GM21786 (cell line): ENCODE data around the gene SCGB2A2.

ENCODE experiments used
- ATAC-seq: cut with Tn5 transposase; IDR thresholded peaks from one replicate; pipeline ENCODE4 v1.9.1; 2021; ENCODE audit not compliant: unreplicated experiment

The SCGB2A2 gene

GRCh38 chr11:62269654-62270278 lies at the start of gene SCGB2A2:
TSS of gene SCGB2A2 (plus strand) at chr11:62270158. CDS start at chr11:62270217, 59 bp downstream.
- ATAC-seq = no peak

- no peak for ATAC-seq
Observed at GRCh38 chr11:62221498-62221897, 48.5 kb upstream of the SCGB2A2 start.

GRCh38 chr11:62223095-62223494 lies 46.9 kb upstream of the SCGB2A2 start:
- no peak for ATAC-seq

GRCh38 chr11:62233730-62234129 lies 36.2 kb upstream of the SCGB2A2 start:
- no peak for ATAC-seq

GRCh38 chr11:62236187-62236586 lies 33.8 kb upstream of the SCGB2A2 start:
- ATAC-seq = no peak

GRCh38 chr11:62237499-62237898 lies 32.5 kb upstream of the SCGB2A2 start:
- no peak for ATAC-seq

- ATAC-seq = no peak
Observed at GRCh38 chr11:62238151-62238550, 31.8 kb upstream of the SCGB2A2 start.

GRCh38 chr11:62241095-62241494 lies 28.9 kb upstream of the SCGB2A2 start:
- no peak for ATAC-seq

- ATAC-seq = no peak
Observed at GRCh38 chr11:62242021-62242420, 27.9 kb upstream of the SCGB2A2 start, which contains the start of gene SCGB1D2. TSS of gene SCGB1D2 (plus strand) at chr11:62242239. CDS start at chr11:62242308, 69 bp downstream.

- no peak for ATAC-seq
Observed at GRCh38 chr11:62245271-62245753, 24.6 kb upstream of the SCGB2A2 start.

GRCh38 chr11:62251698-62252097 lies 18.3 kb upstream of the SCGB2A2 start:
- ATAC-seq = no peak

GRCh38 chr11:62253999-62254542 lies 15.9 kb upstream of the SCGB2A2 start:
- no peak for ATAC-seq

- ATAC-seq = no peak
Observed at GRCh38 chr11:62256281-62256680, 13.7 kb upstream of the SCGB2A2 start.

GRCh38 chr11:62260261-62260953 lies 9.6 kb upstream of the SCGB2A2 start:
- ATAC-seq = no peak

GRCh38 chr11:62264004-62264403 lies 6.0 kb upstream of the SCGB2A2 start:
- no peak for ATAC-seq

- ATAC-seq = no peak
Observed at GRCh38 chr11:62266558-62266957, 3.4 kb upstream of the SCGB2A2 start.

- ATAC-seq = no peak
Observed at GRCh38 chr11:62267050-62267449, 2.9 kb upstream of the SCGB2A2 start.

- ATAC-seq = no peak
Observed at GRCh38 chr11:62267576-62267975, 2.4 kb upstream of the SCGB2A2 start.

GRCh38 chr11:62273284-62273683 lies 3.3 kb downstream of the SCGB2A2 start:
- ATAC-seq = no peak

GRCh38 chr11:62273789-62274275 lies 3.9 kb downstream of the SCGB2A2 start:
- ATAC-seq = no peak

GRCh38 chr11:62280452-62280851 lies 10.5 kb downstream of the SCGB2A2 start:
- no peak for ATAC-seq

GRCh38 chr11:62295504-62295903 lies 25.5 kb downstream of the SCGB2A2 start:
- ATAC-seq = no peak
